GM12865 (cell line): ENCODE data around the gene STX5.
"Not testable (repeated sequence)": the region's sequence is repeated elsewhere in the genome, so short reads cannot be mapped to it uniquely, and the experiment has no call there.

Experiments used
- DNase-seq: peaks from one replicate; pipeline ENCODE4 v3.0.0; 2010; ENCODE audit warnings: low read depth
- H3K4me3 ChIP-seq: 2 replicates; pipeline ENCODE4 v1.5.1; 2011; ENCODE audit warnings: mild to moderate bottlenecking, low read depth, low read length, control low read depth
- CTCF ChIP-seq: IDR thresholded peaks from 2 replicates; pipeline ENCODE4 v1.5.1; 2011; ENCODE audit warnings: low read length, control low read depth, low read depth, inconsistent platforms; ENCODE audit not compliant: insufficient read depth; ENCODE audit errors: missing control alignments

Gene STX5

GRCh38 chr11:62777389-62777788 is 54.5 kb downstream of the STX5 start:
- no peak overlapping the region for H3K4me3 ChIP-seq
- no peak for TF ChIP-seq CTCF
- DNase-seq = no peak

- H3K4me3 ChIP-seq = no peak overlapping the region
- TF ChIP-seq CTCF = no peak
- no peak for DNase-seq
Observed at GRCh38 chr11:62775646-62776045, 56.2 kb downstream of the STX5 start.

GRCh38 chr11:62774407-62774806 is 57.4 kb downstream of the STX5 start:
- TF ChIP-seq CTCF = no peak
- no peak for DNase-seq
- H3K4me3 ChIP-seq = no peak overlapping the region

- TF ChIP-seq CTCF = no peak
- peak within 1 kb of the TSS; percentile 69 for H3K4me3 ChIP-seq
Observed at GRCh38 chr11:62771144-62772021, 60.5 kb downstream of the STX5 start, which contains the start of gene TAF6L. TSS of gene TAF6L (plus strand) at chr11:62771396. CDS start at chr11:62775784, 4,388 bp downstream.

GRCh38 chr11:62770778-62771143 is 61.1 kb downstream of the STX5 start:
- DNase-seq = peak; percentile 47
- TF ChIP-seq CTCF = no peak

More at GRCh38 chr11:62771144-62772021, 60.5 kb downstream of the STX5 start, which contains the start of gene TAF6L:
- DNase-seq = peak; percentile 96

GRCh38 chr11:62760867-62761227 is 71.0 kb downstream of the STX5 start:
- DNase-seq = not testable (repeated sequence)
- peak overlapping the region; percentile 22; the same call in 1 of the 2 replicates for H3K4me3 ChIP-seq

More at GRCh38 chr11:62770778-62771143, 61.1 kb downstream of the STX5 start:
- peak overlapping the region; percentile 69 for H3K4me3 ChIP-seq

GRCh38 chr11:62757846-62758788 is 73.7 kb downstream of the STX5 start:
- no peak overlapping the region for H3K4me3 ChIP-seq
- DNase-seq = no peak
- no peak for TF ChIP-seq CTCF
